Keratinocyte (primary cell): ENCODE measurements around the gene SP1.

Experiments used
- EZH2 ChIP-seq: IDR thresholded peaks from one replicate; pipeline ENCODE4 v1.6.1; 2012; ENCODE audit warnings: inconsistent platforms, mild to moderate bottlenecking, low read length, moderate library complexity
- TF ChIP-seq, protein P1 (sequence below), 3 experiments: IDR thresholded peaks in 1 of 3; conservative IDR thresholded peaks in 1 of 3; optimal IDR thresholded peaks in 1 of 3; 2 replicates in 2 of 3; 3 replicates in 1 of 3; pipeline versions ENCODE3 to v1.5.1; 2011; ENCODE audit warnings: low read length in 3 of 3, mild to moderate bottlenecking in 3 of 3, moderate library complexity in 2 of 3, control low read depth in 1 of 3, inconsistent platforms in 1 of 3; ENCODE audit not compliant: insufficient read depth in 2 of 3; ENCODE audit errors: extremely low read depth in 1 of 3

DNA sequence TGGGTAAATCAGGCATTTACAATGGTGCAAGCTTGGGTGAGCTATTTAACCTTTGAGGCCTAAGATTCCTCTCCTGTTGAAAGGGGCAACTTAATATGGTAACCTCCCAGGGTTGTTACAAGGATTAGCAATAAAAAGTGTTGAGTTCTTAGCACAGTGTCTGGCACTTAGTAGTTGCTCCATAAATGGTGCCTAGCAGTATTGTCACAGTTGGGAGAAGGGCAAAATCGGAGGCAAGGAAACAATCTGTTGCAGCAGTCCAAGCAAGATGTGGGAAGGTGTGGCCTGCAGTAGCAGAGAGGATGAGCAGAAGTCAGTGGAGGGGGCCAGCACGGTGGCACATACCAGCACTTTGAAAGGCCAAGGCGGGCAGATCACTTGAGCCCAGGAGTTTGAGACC lies 36.5 kb upstream of the SP1 start:
- no peak for TF ChIP-seq EZH2
- TF ChIP-seq, protein P1, sequence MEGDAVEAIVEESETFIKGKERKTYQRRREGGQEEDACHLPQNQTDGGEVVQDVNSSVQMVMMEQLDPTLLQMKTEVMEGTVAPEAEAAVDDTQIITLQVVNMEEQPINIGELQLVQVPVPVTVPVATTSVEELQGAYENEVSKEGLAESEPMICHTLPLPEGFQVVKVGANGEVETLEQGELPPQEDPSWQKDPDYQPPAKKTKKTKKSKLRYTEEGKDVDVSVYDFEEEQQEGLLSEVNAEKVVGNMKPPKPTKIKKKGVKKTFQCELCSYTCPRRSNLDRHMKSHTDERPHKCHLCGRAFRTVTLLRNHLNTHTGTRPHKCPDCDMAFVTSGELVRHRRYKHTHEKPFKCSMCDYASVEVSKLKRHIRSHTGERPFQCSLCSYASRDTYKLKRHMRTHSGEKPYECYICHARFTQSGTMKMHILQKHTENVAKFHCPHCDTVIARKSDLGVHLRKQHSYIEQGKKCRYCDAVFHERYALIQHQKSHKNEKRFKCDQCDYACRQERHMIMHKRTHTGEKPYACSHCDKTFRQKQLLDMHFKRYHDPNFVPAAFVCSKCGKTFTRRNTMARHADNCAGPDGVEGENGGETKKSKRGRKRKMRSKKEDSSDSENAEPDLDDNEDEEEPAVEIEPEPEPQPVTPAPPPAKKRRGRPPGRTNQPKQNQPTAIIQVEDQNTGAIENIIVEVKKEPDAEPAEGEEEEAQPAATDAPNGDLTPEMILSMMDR (optimal IDR thresholded peaks at IDR 0.05 in 1 of 3, IDR thresholded peaks at IDR 0.05 in 1 of 3, conservative IDR thresholded peaks at IDR 0.05 in 1 of 3; ENCODE audit: extremely low read depth in 1 of 3, insufficient read depth in 2 of 3, low read length in 3 of 3): no peak
